GM18868 (cell line): ENCODE results near the gene CLDN10.
"Not testable (repeated sequence)": the region's sequence is repeated elsewhere in the genome, so short reads cannot be mapped to it uniquely, and the experiment has no call there.

ENCODE experiments used
- ATAC-seq: cut with Tn5 transposase; IDR thresholded peaks from one replicate; pipeline ENCODE4 v1.9.1; 2021; ENCODE audit warnings: mild to moderate bottlenecking, moderate library complexity; ENCODE audit not compliant: unreplicated experiment

Gene CLDN10

DNA sequence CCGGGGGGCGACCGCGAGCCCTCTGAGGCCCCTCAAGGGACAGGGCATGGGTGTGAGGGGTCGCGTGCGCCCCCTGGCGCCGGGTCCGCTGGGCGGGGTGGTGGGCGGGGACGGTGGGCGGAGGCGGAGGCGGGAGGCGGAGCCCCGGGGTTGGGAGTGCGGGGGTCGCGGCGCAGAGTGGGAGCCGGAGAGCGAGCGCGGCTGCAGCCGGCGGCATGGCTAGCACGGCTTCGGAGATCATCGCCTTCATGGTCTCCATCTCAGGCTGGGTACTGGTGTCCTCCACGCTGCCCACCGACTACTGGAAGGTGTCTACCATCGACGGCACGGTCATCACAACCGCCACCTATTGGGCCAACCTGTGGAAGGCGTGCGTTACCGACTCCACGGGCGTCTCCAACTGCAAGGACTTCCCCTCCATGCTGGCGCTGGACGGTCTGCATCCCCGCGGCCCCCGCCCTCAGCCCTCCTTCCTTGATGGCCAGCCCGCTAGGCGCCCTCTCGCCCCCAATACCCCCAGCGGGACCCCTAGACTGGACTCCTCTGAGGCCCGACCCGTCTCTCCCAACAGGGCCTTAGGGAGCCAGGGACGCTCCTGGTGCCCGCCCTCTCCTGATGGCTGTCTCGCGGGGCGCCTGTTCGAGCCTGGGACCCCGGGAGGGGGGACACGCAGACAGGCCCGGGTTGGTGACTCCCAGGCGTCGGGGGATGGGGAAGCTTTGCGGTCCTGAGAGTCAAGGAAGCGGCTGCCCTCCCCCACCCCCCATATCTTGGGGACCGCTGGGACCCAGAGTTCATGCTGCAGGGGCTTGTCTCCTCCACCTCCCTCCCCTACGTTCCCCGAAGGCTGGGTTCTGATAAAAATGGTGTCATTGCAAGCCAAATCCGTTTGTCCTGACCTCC lies at the start of gene CLDN10:
Gene CLDN10, plus strand, starts transcription at position 182 of the 903 bp plus-strand sequence. Its CDS starts 34 bp downstream, at position 216.
- no peak for ATAC-seq

GRCh38 chr13:95503662-95504061 lies 48.9 kb upstream of the CLDN10 start:
- ATAC-seq, result peak; percentile 81

- no peak for ATAC-seq
These were observed 47.3 kb upstream of the CLDN10 start for GRCh38 chr13:95505265-95505664.

DNA sequence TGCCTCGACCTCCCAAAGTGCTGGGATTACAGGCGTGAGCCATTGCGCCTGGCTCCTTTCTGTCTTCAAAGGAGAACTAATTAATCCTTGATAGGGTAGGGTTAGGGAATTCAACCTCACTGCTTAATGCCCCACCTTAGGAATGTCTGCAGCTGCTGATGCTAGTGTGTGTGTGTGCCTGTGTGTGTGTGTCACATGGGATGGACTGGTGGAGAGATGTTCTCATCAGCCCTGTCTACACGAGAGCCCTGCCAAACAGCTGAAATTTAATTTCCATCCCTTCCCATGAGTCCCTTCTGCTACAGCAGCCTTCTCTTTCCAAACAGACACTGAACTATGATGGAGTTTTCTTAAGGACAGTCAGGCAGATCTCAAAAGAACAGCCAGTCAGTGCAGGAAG lies 46.5 kb upstream of the CLDN10 start:
- ATAC-seq, result no peak

- no peak for ATAC-seq
These were observed 44.5 kb upstream of the CLDN10 start for GRCh38 chr13:95507991-95508390.

GRCh38 chr13:95508996-95509395 lies 43.5 kb upstream of the CLDN10 start:
- ATAC-seq, result no peak

GRCh38 chr13:95509521-95510310 lies 42.8 kb upstream of the CLDN10 start:
- no peak for ATAC-seq

DNA sequence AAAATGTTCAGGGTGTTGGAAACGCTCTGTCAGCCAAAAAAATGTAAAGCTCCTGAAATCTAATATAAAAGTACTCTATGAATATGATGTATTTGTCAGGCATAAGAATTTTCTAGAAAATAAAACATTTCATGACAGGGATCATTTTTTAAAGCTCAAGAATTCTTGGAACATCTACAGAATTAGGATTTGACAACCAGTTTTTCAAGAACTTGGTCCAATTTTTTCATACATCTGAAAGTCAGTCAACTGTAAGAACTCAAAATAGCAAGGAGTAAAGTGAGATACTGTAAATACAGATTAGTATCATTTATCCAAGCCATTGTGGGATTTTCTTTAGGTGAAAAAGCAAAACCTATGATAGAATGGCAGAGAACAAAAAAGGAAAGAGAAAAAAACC lies 41.6 kb upstream of the CLDN10 start:
- ATAC-seq, result no peak

- no peak for ATAC-seq
These were observed 40.1 kb upstream of the CLDN10 start for GRCh38 chr13:95512424-95512823.

GRCh38 chr13:95512957-95513356 lies 39.6 kb upstream of the CLDN10 start:
- no peak for ATAC-seq

DNA sequence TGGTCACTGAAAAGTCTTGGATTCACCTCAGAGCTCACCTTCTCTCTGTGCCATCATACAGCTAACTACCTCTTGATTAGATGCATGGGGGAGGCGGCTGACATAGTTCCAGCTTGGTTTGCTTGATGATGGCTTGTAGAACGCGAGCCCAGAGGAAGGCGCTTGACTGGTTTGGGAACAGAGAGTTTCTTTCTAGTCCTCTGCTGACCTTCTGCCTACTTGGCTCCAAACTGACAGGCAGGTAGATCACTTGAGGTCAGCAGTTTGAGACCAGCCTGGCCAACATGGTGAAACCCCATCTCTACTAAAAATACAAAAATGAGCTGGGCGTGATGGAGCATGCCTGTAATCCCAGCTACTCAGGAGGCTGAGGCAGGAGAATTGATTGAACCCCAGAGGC lies 36.9 kb upstream of the CLDN10 start:
- ATAC-seq, result not testable (repeated sequence)

- no peak for ATAC-seq
These were observed 36.5 kb upstream of the CLDN10 start for GRCh38 chr13:95516021-95516420.

DNA sequence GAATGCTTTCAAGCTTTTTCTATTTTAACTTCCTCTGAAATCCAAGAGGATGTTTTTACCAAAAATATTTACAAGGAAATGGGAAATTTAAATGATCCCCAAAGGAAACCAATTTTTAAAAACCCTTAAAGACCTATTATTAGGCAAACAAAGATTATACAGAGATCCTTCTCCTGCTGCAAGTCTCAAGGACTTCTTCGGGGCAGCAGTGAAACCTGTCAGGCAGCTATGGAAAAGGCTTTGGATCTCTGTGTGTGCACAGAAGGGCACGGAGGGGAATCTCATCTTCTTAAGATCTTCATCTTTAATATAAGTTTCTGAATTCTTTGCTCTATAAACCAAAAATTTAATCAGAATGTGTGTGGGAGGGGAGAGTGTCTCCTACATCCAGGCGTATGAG lies 36.0 kb upstream of the CLDN10 start:
- ATAC-seq, result no peak

DNA sequence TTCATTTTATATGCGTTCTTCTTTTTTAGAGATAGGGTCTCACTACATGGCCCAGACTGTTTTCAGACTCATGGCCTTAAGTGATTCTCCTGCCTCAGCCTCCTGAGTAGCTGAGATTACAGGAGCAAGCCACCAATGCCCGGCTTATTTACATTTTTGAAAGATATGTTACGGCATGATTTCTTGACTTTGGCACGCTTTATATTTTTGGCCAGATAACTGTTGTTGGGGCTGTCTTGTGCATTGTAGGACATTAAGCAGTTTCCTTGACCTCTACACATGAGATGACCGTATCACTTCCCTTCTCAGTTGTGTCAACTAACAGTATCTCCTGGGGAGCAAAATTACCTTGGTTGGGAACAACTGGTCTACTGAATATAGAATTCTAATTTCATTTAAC lies 28.9 kb upstream of the CLDN10 start:
- no peak for ATAC-seq

DNA sequence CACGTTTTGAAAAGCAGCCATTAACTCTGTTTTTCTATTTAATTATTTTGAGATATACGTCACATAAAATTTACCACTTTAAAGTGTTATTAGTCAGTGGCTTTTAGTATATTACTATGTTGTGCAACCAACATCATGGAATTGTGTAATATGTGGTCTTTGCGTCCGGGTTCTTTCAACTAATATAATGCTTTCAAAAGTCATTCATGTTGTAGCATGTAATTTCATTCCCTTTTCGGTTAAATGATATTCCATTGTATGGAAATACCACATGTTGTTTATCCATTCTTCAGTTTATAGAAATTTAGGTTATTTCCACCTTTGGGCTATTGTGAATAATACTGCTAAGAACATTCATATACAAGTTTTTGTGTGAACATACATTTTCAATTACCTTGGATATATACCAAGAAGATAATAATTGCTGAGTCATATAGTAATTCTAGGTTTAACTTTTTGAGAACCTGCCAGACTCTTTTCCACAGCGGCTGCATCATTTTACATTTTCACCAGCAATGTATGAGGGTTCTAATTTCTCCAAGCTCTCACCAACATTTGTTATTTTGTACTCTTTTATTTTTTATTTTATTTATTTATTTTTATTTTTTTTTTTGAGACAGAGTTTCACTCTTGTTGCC lies 28.1 kb upstream of the CLDN10 start:
- ATAC-seq, result no peak

- no peak for ATAC-seq
These were observed 24.6 kb upstream of the CLDN10 start for GRCh38 chr13:95527955-95528354.

GRCh38 chr13:95530178-95530577 lies 22.3 kb upstream of the CLDN10 start:
- no peak for ATAC-seq

DNA sequence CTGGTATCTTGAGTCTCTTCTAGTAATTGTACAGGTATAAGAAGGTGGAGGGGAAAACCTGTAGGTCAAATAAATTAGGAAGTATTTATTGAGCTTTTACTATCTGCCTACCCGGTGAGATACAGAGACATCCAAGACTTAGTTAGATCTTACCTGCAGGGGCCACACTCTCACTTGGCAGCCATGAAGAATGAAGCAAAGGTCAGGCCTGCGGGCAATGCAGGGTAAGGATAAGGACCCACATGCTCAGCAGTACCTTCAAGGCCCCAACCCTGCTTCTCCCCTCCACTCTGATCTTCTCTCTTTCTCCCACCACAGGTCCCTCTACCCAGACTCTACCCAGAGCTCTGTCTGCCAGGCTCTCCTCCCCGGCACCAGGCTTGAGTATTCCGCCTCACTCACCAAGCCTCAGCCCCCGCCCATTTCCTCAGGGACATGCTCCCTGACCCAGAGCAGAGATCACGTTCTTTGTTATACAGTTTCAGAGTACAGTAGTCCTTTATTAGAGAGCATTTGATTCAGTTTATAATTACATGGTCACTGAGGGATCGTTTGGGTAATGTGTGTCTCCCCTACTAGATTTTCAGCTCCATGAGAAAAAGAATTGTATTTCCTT lies 18.9 kb upstream of the CLDN10 start:
- ATAC-seq, result no peak

DNA sequence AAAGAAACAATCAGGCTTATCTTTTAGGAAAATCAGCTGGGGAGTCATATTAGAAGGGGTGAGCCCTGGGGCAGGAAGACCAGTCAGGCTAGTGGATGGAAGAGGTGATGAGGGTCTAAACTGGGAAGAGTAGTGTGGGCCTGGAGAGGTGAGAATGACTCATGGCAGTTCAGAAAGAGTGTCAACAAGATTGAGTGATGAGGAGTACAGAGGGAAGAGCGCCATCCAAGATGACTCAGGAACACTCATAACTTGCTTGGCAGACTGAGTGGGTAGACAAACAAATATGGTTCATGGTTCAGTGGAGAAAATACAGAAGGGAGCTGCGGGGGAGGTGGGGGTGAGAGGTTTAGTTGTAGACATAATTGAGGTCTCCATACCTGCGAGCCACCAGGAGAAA lies 17.3 kb upstream of the CLDN10 start:
- ATAC-seq, result peak; percentile 91

GRCh38 chr13:95536632-95537241 lies 15.8 kb upstream of the CLDN10 start:
- ATAC-seq, result no peak

GRCh38 chr13:95540888-95541287 lies 11.6 kb upstream of the CLDN10 start:
- no peak for ATAC-seq
